OCI-LY7 (cell line): ENCODE results near the gene ERI3. TPM values are rescaled to one million over a fixed set of nuclear protein-coding genes. Genes with fewer than 3 reads are reported as not detected.

ENCODE experiments used
- BruUV-seq: library from RNA; stranded (reverse); fragments of 400-500 nt; replicated peaks from 2 replicates; lab custom pipeline; 2021; lab: Mats Ljungman, UMichigan
- CTCF ChIA-PET: fragments of 300-600 bp; sonication (Branson Sonifier 250); formaldehyde crosslinking; loops from one replicate; lab custom pipeline; 2022; ENCODE audit warnings: antibody characterized with exemption; ENCODE audit not compliant: unreplicated experiment; lab: Charles Lee
- POLR2A ChIA-PET: fragments of 300-600 bp; sonication (Branson Sonifier 250); formaldehyde crosslinking; loops from one replicate; lab custom pipeline; 2022; ENCODE audit warnings: antibody characterized with exemption; lab: Charles Lee
- DNase-seq: peaks from one replicate; pipeline ENCODE4 v3.0.0-alpha.2; 2015; ENCODE audit warnings: low spot score
- H2AFZ ChIP-seq: fragments of 200-600 bp; sonication (generic), shearing (Covaris generic); 2 replicates; pipeline ENCODE4 v1.6.1; 2014; ENCODE audit warnings: mild to moderate bottlenecking, antibody characterized with exemption, low read length, moderate library complexity
- H3K27ac ChIP-seq: fragments of 200-600 bp; sonication (generic); 2 replicates; pipeline ENCODE4 v1.5.1; 2014; ENCODE audit warnings: mixed run types, low read depth, mild to moderate bottlenecking, moderate library complexity, low read length, inconsistent platforms; ENCODE audit not compliant: poor library complexity, severe bottlenecking
- H3K36me3 ChIP-seq: fragments of 200-600 bp; sonication (generic); 2 replicates; pipeline ENCODE4 v1.6.1; 2014; ENCODE audit warnings: mild to moderate bottlenecking, antibody characterized with exemption, low read length, moderate library complexity, mixed read lengths; ENCODE audit not compliant: insufficient read depth
- H3K4me1 ChIP-seq: fragments of 200-600 bp; sonication (generic); 2 replicates; pipeline ENCODE4 v1.5.1; 2014; ENCODE audit warnings: mild to moderate bottlenecking, low read length; ENCODE audit not compliant: insufficient read depth, poor library complexity, severe bottlenecking
- H3K4me2 ChIP-seq: fragments of 200-600 bp; sonication (generic); 2 replicates; pipeline ENCODE4 v1.6.1; 2014; ENCODE audit warnings: mild to moderate bottlenecking, low read length
- H3K4me3 ChIP-seq: fragments of 200-600 bp; sonication (generic); 2 replicates; pipeline ENCODE4 v1.5.1; 2014; ENCODE audit warnings: mild to moderate bottlenecking, low read depth, low read length; ENCODE audit not compliant: poor library complexity, severe bottlenecking
- H3K79me2 ChIP-seq: fragments of 200-600 bp; sonication (generic); 2 replicates; pipeline ENCODE4 v1.6.1; 2016; ENCODE audit warnings: low read depth, mild to moderate bottlenecking, low read length, moderate library complexity, mixed read lengths; ENCODE audit not compliant: insufficient read depth
- H3K9me2 ChIP-seq: fragments of 200-600 bp; sonication (generic); 2 replicates; pipeline ENCODE4 v1.6.1; 2016; ENCODE audit warnings: mild to moderate bottlenecking, low read length, mixed read lengths; ENCODE audit not compliant: insufficient read depth
- H3K9me3 ChIP-seq: fragments of 200-600 bp; sonication (generic); 2 replicates; pipeline ENCODE4 v1.6.1; 2014; ENCODE audit warnings: mild to moderate bottlenecking, mixed run types, low read length, mixed read lengths
- H4K20me1 ChIP-seq: fragments of 200-600 bp; sonication (generic); 2 replicates; pipeline ENCODE4 v1.6.1; 2014; ENCODE audit warnings: mild to moderate bottlenecking, antibody characterized with exemption, low read length, moderate library complexity, mixed read lengths; ENCODE audit not compliant: insufficient read depth
- CTCF ChIP-seq: fragments of 200-600 bp; sonication (generic); conservative IDR thresholded peaks from 2 replicates; pipeline ENCODE4 v1.5.1; 2014; ENCODE audit warnings: mild to moderate bottlenecking, antibody characterized with exemption, low read length, moderate library complexity, mixed read lengths
- EZH2phosphoT487 ChIP-seq: fragments of 200-600 bp; sonication (generic); IDR thresholded peaks from 2 replicates; pipeline ENCODE4 v1.6.1; 2018; ENCODE audit warnings: low read depth, borderline replicate concordance, mild to moderate bottlenecking, mixed run types, antibody characterized with exemption, low read length, moderate library complexity, mixed read lengths
- intact Hi-C: fragments of 100-400 bp; cut with micrococcal nuclease; formaldehyde crosslinking; loops from one replicate; pipeline ENCODE4 v1.10.0; 2022; ENCODE audit not compliant: unreplicated experiment
- total RNA-seq, 2 experiments: library from RNA; depleted of rRNA in 1 of 2; stranded (reverse); fragments of >200 nt in 1 of 2; shearing (Covaris generic) in 1 of 2; gene quantifications; 2 replicates each; pipeline ENCODE4 v1.2.3, GENCODE V29; 2014 to 2022

ERI3 gene
- total RNA-seq, 2 experiments from 2014 or later, result 46.5 to 47.4 TPM

- no peaks in the 10 kb centered on the region for H4K20me1 ChIP-seq
- ChIA-PET POLR2A (no interaction called here), CTCF (no interaction called here)
- no peak for DNase-seq
- H3K27ac ChIP-seq, result no peak overlapping the region
- no TSS peak for BruUV-seq
- no peaks in the 10 kb centered on the region for H3K79me2 ChIP-seq
- H2AFZ ChIP-seq, result no peak overlapping the region
- TF ChIP-seq CTCF (no peak), EZH2phosphoT487 (no peak)
- no peak overlapping the region for H3K4me2 ChIP-seq
- H3K4me1 ChIP-seq, result no peaks in the 10 kb centered on the region
- peaks cover 23% of the 10 kb centered on the region for H3K36me3 ChIP-seq
- H3K9me3 ChIP-seq, result no peaks in the 10 kb centered on the region
- no peaks in the 10 kb centered on the region for H3K9me2 ChIP-seq
- no peak overlapping the region for H3K4me3 ChIP-seq
- intact Hi-C loops, result no loop called here
Measured at GRCh38 chr1:44292651-44293050, 62.4 kb downstream of the ERI3 start.

GRCh38 chr1:44290250-44291094, 64.6 kb downstream of the ERI3 start:
- no peaks in the 10 kb centered on the region for H3K79me2 ChIP-seq
- H3K27ac ChIP-seq, result no peak overlapping the region
- H4K20me1 ChIP-seq, result no peaks in the 10 kb centered on the region
- ChIA-PET CTCF (no interaction called here), POLR2A (interaction anchor here (0.5 to 1.3 kb wide), 3 partner anchors 8 to 264 kb away, joined by 3 to 4 read pairs (median 3); no protein-coding TSS in a partner anchor)
- H3K4me3 ChIP-seq, result no peak overlapping the region
- intact Hi-C loops, result no loop called here
- no peak for DNase-seq
- no peaks in the 10 kb centered on the region for H3K9me2 ChIP-seq
- H3K4me1 ChIP-seq, result no peaks in the 10 kb centered on the region
- no peak overlapping the region for H2AFZ ChIP-seq
- no peak overlapping the region for H3K4me2 ChIP-seq
- peaks cover 19% of the 10 kb centered on the region for H3K36me3 ChIP-seq
- TF ChIP-seq CTCF (no peak), EZH2phosphoT487 (no peak)
- no TSS peak for BruUV-seq
- no peaks in the 10 kb centered on the region for H3K9me3 ChIP-seq

- no TSS peak for BruUV-seq
- no peak overlapping the region for H2AFZ ChIP-seq
- H3K4me2 ChIP-seq, result no peak overlapping the region
- ChIA-PET POLR2A (interaction anchor here (0.5 kb wide), 1 partner anchor 204 kb away, joined by 3 read pairs; no protein-coding TSS in a partner anchor), CTCF (no interaction called here)
- DNase-seq, result no peak
- no peaks in the 10 kb centered on the region for H3K9me3 ChIP-seq
- TF ChIP-seq CTCF, result no peak
- TF ChIP-seq EZH2phosphoT487, result no peak
- intact Hi-C loops, result no loop called here
- peaks cover 27% of the 10 kb centered on the region for H3K36me3 ChIP-seq
- no peaks in the 10 kb centered on the region for H3K9me2 ChIP-seq
- no peaks in the 10 kb centered on the region for H3K4me1 ChIP-seq
- H3K4me3 ChIP-seq, result no peak overlapping the region
- H3K79me2 ChIP-seq, result no peaks in the 10 kb centered on the region
- no peaks in the 10 kb centered on the region for H4K20me1 ChIP-seq
- H3K27ac ChIP-seq, result no peak overlapping the region
Measured at GRCh38 chr1:44289530-44289929, 65.5 kb downstream of the ERI3 start.
